Glutamatergic neuron (in vitro differentiated cells): ENCODE results near the gene OR14A2. TPM values are rescaled to one million over a fixed set of nuclear protein-coding genes. Genes with fewer than 3 reads are reported as not detected.
"Not testable (repeated sequence)": the region's sequence is repeated elsewhere in the genome, so short reads cannot be mapped to it uniquely, and the experiment has no call there.

ENCODE experiments used
- DNase-seq: peaks from one replicate; pipeline ENCODE4 v3.0.0; 2022
- H3K27ac Mint-ChIP-seq: one replicate; pipeline ENCODE4 v1.8.0; 2020; ENCODE audit warnings: mild to moderate bottlenecking, mixed read lengths, inconsistent platforms; ENCODE audit not compliant: unreplicated experiment
- H3K27me3 Mint-ChIP-seq: one replicate; pipeline ENCODE4 v1.8.0; 2020; ENCODE audit warnings: mild to moderate bottlenecking, moderate library complexity, mixed read lengths, inconsistent platforms; ENCODE audit not compliant: unreplicated experiment
- H3K36me3 Mint-ChIP-seq: one replicate; pipeline ENCODE4 v1.8.0; 2020; ENCODE audit warnings: mild to moderate bottlenecking, mixed read lengths, inconsistent platforms; ENCODE audit not compliant: unreplicated experiment
- H3K4me1 Mint-ChIP-seq: one replicate; pipeline ENCODE4 v1.8.0; 2020; ENCODE audit warnings: mild to moderate bottlenecking, low read depth, mixed read lengths, inconsistent platforms; ENCODE audit not compliant: unreplicated experiment
- H3K4me3 Mint-ChIP-seq: one replicate; pipeline ENCODE4 v1.8.0; 2020; ENCODE audit warnings: mild to moderate bottlenecking, mixed read lengths, inconsistent platforms; ENCODE audit not compliant: unreplicated experiment
- H3K9me3 Mint-ChIP-seq: one replicate; pipeline ENCODE4 v1.8.0; 2020; ENCODE audit warnings: mild to moderate bottlenecking, moderate library complexity, mixed read lengths, inconsistent platforms; ENCODE audit not compliant: unreplicated experiment
- total RNA-seq: library from RNA; stranded (reverse); fragmentation: NEBNext Ultra II Directional; extraction: Animal tissue kit (Norgen Biotek cat#: 25700); gene quantifications from one replicate; pipeline ENCODE4 v1.2.1, GENCODE V29; 2021; ENCODE audit not compliant: unreplicated experiment
- TF ChIP-seq, protein P1 (sequence below): fragments of 200-600 bp; sonication (generic); IDR thresholded peaks from one replicate; pipeline ENCODE4 v1.5.0; 2021; ENCODE audit not compliant: partially characterized antibody, unreplicated experiment

The OR14A2 gene
- total RNA-seq, 1 donor from 2014 or later, result not detected

DNA sequence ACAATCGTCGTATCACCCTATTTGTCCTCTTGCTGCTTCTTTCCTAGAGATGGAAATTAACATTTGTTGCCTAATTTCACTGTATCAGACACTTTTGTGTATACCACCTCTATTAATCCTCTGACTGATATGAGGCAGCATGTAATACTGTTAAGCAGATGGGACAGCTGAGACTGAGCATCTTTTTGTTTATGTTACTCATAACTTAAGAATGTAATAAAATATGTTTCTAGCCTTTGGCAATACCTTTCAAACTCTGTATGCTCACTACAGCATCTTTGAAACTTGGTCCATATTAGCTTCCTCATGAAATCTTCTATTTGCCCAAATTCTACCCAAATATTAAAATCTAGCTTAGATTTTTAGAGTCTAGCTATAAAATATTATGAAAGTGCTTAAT, 7.2 kb downstream of the OR14A2 start:
- Mint-ChIP-seq H3K4me3 (no peak overlapping the region), H3K36me3 (no peaks in the 10 kb centered on the region), H3K4me1 (no peaks in the 10 kb centered on the region), H3K27ac (no peak overlapping the region), H3K27me3 (no peaks in the 10 kb centered on the region), H3K9me3 (no peaks in the 10 kb centered on the region)
- TF ChIP-seq, protein P1, sequence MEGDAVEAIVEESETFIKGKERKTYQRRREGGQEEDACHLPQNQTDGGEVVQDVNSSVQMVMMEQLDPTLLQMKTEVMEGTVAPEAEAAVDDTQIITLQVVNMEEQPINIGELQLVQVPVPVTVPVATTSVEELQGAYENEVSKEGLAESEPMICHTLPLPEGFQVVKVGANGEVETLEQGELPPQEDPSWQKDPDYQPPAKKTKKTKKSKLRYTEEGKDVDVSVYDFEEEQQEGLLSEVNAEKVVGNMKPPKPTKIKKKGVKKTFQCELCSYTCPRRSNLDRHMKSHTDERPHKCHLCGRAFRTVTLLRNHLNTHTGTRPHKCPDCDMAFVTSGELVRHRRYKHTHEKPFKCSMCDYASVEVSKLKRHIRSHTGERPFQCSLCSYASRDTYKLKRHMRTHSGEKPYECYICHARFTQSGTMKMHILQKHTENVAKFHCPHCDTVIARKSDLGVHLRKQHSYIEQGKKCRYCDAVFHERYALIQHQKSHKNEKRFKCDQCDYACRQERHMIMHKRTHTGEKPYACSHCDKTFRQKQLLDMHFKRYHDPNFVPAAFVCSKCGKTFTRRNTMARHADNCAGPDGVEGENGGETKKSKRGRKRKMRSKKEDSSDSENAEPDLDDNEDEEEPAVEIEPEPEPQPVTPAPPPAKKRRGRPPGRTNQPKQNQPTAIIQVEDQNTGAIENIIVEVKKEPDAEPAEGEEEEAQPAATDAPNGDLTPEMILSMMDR, result no peak
- no peak for DNase-seq

DNA sequence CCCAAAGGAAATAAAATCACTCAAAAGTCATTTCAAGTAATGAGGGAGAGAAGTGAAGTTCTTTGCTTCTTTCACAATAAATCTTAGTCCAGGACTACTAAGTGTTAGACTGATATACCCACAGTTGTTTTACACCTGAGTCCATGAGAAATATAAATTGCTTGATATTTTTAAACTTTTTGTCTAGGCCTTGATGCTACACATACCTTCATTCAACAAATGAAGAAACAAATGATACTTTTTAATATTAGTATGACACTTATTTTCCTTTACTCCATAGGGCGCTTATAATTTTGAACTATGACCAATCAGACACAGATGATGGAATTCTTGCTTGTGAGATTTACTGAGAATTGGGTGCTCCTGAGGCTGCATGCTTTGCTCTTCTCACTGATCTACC, 9.6 kb downstream of the OR14A2 start, which contains the start of gene OR14K1:
Gene OR14K1, plus strand, starts transcription at position 301 of the 400 bp plus-strand sequence. Its CDS starts 0 bp downstream, at position 301.
- DNase-seq, result no peak
- H3K36me3 Mint-ChIP-seq, result no peaks in the 10 kb centered on the region
- H3K27ac Mint-ChIP-seq, result no peak within 1 kb of the TSS
- H3K4me3 Mint-ChIP-seq, result no peak within 1 kb of the TSS
- TF ChIP-seq, protein P1, result no peak
- no peaks in the 10 kb centered on the region for H3K9me3 Mint-ChIP-seq
- H3K27me3 Mint-ChIP-seq, result no peaks in the 10 kb centered on the region
- H3K4me1 Mint-ChIP-seq, result no peaks in the 10 kb centered on the region

DNA sequence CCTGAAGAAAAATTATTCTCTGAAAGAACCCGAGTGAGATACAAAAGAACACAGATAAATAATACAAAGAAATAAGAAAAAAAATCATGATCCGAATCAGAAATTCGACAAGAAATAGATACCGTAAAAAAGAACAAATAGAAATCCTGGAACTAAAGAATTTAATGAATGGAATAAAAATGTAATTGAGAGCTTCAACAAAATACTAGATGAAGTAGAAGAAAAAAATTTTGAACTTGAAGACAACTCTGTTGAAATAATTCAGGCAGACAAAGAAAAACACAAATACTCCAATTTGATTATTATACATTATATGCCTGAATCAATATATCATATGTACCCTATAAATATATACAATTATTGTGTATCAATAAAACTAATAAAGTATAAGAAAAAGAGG, 26.7 kb downstream of the OR14A2 start:
- H3K4me1 Mint-ChIP-seq, result peaks cover 6% of the 10 kb centered on the region
- H3K4me3 Mint-ChIP-seq, result no peak overlapping the region
- TF ChIP-seq, protein P1, result no peak
- H3K27me3 Mint-ChIP-seq, result no peaks in the 10 kb centered on the region
- no peak for DNase-seq
- no peaks in the 10 kb centered on the region for H3K36me3 Mint-ChIP-seq
- H3K27ac Mint-ChIP-seq, result no peak overlapping the region
- H3K9me3 Mint-ChIP-seq, result no peaks in the 10 kb centered on the region

DNA sequence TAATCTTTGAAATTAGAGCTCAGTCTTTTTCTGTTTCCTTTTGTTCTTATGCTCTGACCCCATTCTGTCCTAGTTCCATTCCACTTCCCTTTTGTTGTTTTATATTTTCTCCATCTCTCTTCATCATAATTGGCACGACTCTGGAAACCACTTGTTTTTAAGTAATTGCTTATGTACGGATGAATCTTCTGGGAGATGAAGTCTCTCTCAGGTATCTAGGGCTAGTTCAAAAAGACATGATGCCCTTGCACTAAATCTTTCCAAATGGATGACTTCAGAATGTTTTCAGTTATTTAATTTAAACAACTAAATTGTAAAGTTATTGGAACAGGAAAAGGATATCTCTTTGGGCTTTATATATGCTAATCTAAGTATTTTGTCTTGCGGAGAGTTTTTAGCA, 31.4 kb downstream of the OR14A2 start, which contains the start of gene OR6F1:
Gene OR6F1, minus strand, starts transcription at position 101 of the 400 bp plus-strand sequence. CDS start 3,891 bp downstream, outside the sequence.
- TF ChIP-seq, protein P1, result no peak
- no peak for DNase-seq
- no peak within 1 kb of the TSS for H3K4me3 Mint-ChIP-seq
- no peaks in the 10 kb centered on the region for H3K4me1 Mint-ChIP-seq
- no peaks in the 10 kb centered on the region for H3K36me3 Mint-ChIP-seq
- no peak within 1 kb of the TSS for H3K27ac Mint-ChIP-seq
- no peaks in the 10 kb centered on the region for H3K9me3 Mint-ChIP-seq
- no peaks in the 10 kb centered on the region for H3K27me3 Mint-ChIP-seq

DNA sequence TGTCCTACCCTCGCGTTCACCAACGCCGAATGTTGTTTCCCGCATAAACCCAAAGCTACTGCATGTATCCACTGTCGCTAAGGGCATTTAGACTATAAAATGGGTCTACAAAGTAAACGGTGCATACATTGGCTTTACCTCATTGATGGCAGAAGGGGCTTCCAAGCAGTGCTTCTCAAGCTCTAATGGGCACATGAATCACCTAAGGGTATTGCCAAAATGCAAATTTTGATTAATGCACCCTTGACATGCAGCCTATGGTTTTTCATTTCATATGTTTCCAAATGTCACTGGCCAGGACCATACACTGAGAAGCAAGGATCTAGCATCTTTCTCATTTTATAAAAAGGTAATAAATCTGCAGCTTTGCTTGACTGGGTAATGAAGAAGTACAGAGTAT, 34.2 kb downstream of the OR14A2 start:
- TF ChIP-seq, protein P1, result no peak
- no peak for DNase-seq
- no peak overlapping the region for H3K4me3 Mint-ChIP-seq
- no peaks in the 10 kb centered on the region for H3K27me3 Mint-ChIP-seq
- no peaks in the 10 kb centered on the region for H3K36me3 Mint-ChIP-seq
- no peak overlapping the region for H3K27ac Mint-ChIP-seq
- H3K4me1 Mint-ChIP-seq, result no peaks in the 10 kb centered on the region
- no peaks in the 10 kb centered on the region for H3K9me3 Mint-ChIP-seq

DNA sequence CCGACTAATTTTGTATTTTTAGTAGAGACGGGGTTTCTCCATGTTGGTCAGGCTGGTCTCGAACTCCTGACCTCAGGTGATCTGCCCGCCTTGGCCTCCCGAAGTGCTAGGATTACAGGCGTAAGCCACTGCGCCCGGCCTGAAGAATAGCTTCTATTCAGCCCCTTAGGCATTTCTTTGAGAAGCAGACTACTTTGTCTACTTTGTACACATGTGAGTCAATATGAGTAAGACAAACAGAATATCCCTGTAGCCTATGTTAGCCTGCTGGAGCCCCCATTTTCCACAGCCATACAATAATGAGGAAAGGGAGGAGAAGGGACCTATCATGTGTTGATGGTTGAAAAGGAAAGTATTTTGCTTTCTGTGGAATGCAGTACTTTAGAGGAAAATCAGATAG, 37.3 kb downstream of the OR14A2 start:
- not testable (repeated sequence) for H3K36me3 Mint-ChIP-seq, H3K4me3 Mint-ChIP-seq, H3K27ac Mint-ChIP-seq, H3K4me1 Mint-ChIP-seq, H3K9me3 Mint-ChIP-seq, DNase-seq, H3K27me3 Mint-ChIP-seq
